GM18520 (cell line): ENCODE measurements around the gene SOAT2.

Source experiments
- ATAC-seq: cut with Tn5 transposase; IDR thresholded peaks from one replicate; pipeline ENCODE4 v1.9.1; 2021; ENCODE audit not compliant: unreplicated experiment

The SOAT2 gene

GRCh38 chr12:53064613-53065436, 38.5 kb upstream of the SOAT2 start:
- no peak for ATAC-seq

- ATAC-seq: no peak
Measured at GRCh38 chr12:53065470-53065869, 37.8 kb upstream of the SOAT2 start.

GRCh38 chr12:53065975-53066931, 37.0 kb upstream of the SOAT2 start:
- no peak for ATAC-seq

GRCh38 chr12:53067074-53067992, 36.0 kb upstream of the SOAT2 start:
- no peak for ATAC-seq

GRCh38 chr12:53067993-53068770, 35.1 kb upstream of the SOAT2 start:
- no peak for ATAC-seq

GRCh38 chr12:53068811-53069585, 34.3 kb upstream of the SOAT2 start:
- no peak for ATAC-seq

GRCh38 chr12:53069621-53070410, 33.5 kb upstream of the SOAT2 start:
- no peak for ATAC-seq

GRCh38 chr12:53070877-53071492, 32.3 kb upstream of the SOAT2 start:
- no peak for ATAC-seq

- no peak for ATAC-seq
Measured at GRCh38 chr12:53071591-53072551, 31.4 kb upstream of the SOAT2 start.

- ATAC-seq: no peak
Measured at GRCh38 chr12:53073881-53074280, 29.4 kb upstream of the SOAT2 start.

GRCh38 chr12:53074283-53074998, 28.8 kb upstream of the SOAT2 start:
- no peak for ATAC-seq

- no peak for ATAC-seq
Measured at GRCh38 chr12:53074999-53075370, 28.3 kb upstream of the SOAT2 start.

GRCh38 chr12:53076461-53076860, 26.8 kb upstream of the SOAT2 start:
- ATAC-seq: no peak

GRCh38 chr12:53077030-53077429, 26.3 kb upstream of the SOAT2 start:
- ATAC-seq: no peak

GRCh38 chr12:53078425-53079225, 24.7 kb upstream of the SOAT2 start:
- ATAC-seq: no peak
